Right renal cortex interstitium (tissue), 3 donors: Measurements from ENCODE around the gene CALN1. TPM values are rescaled to one million over a fixed set of nuclear protein-coding genes. Genes with fewer than 3 reads are reported as not detected.
"Not testable (repeated sequence)": the region's sequence is repeated elsewhere in the genome, so short reads cannot be mapped to it uniquely, and the experiment has no call there.

ENCODE experiments used
- DNase-seq, 3 donors: peaks; one replicate each; pipeline ENCODE4 v3.0.0-alpha.2; 2013; ENCODE audit warnings: low read depth in 3 of 3, low spot score in 2 of 3
- polyA plus RNA-seq, 3 donors: library from polyadenylated mRNA; unstranded; fragments of 120-200 nt; gene quantifications; one replicate each; pipeline ENCODE4 v1.2.1, GENCODE V29; 2013; ENCODE audit not compliant: insufficient read length in 3 of 3

The CALN1 gene
- polyA plus RNA-seq, 3 donors: 0.53 to 0.83 (median 0.61) TPM

- not testable (repeated sequence) for DNase-seq
These were observed 203.1 kb downstream of the CALN1 start for GRCh38 chr7:72209006-72209405.

- no peak for DNase-seq
These were observed 216.0 kb downstream of the CALN1 start for GRCh38 chr7:72196176-72196575.

GRCh38 chr7:72190919-72191318, 221.2 kb downstream of the CALN1 start:
- DNase-seq: no peak

- no peak for DNase-seq
These were observed 222.0 kb downstream of the CALN1 start for GRCh38 chr7:72190146-72190545.

- DNase-seq: no peak
These were observed 225.0 kb downstream of the CALN1 start for GRCh38 chr7:72187179-72187578.

GRCh38 chr7:72183835-72184234, 228.3 kb downstream of the CALN1 start:
- no peak for DNase-seq

- no peak for DNase-seq
These were observed 230.1 kb downstream of the CALN1 start for GRCh38 chr7:72182036-72182435.

- no peak for DNase-seq
These were observed 235.3 kb downstream of the CALN1 start for GRCh38 chr7:72176875-72177274.

GRCh38 chr7:72170475-72170874, 241.7 kb downstream of the CALN1 start:
- no peak for DNase-seq

- no peak for DNase-seq
These were observed 248.9 kb downstream of the CALN1 start for GRCh38 chr7:72163271-72163670.

GRCh38 chr7:72161534-72161933, 250.6 kb downstream of the CALN1 start:
- DNase-seq: no peak

GRCh38 chr7:72159911-72160310, 252.2 kb downstream of the CALN1 start:
- DNase-seq: no peak

GRCh38 chr7:72156671-72157070, 255.5 kb downstream of the CALN1 start:
- DNase-seq: no peak

GRCh38 chr7:72153132-72153512, 259.0 kb downstream of the CALN1 start:
- no peak for DNase-seq

GRCh38 chr7:72152161-72153131, 259.7 kb downstream of the CALN1 start:
- no peak for DNase-seq

- DNase-seq: no peak
These were observed 271.6 kb downstream of the CALN1 start for GRCh38 chr7:72140566-72140965.

GRCh38 chr7:72127136-72127535, 285.0 kb downstream of the CALN1 start:
- DNase-seq: no peak

GRCh38 chr7:72123913-72124312, 288.2 kb downstream of the CALN1 start:
- no peak for DNase-seq

- DNase-seq: no peak
These were observed 293.8 kb downstream of the CALN1 start for GRCh38 chr7:72118366-72118765.

GRCh38 chr7:72114129-72114528, 298.0 kb downstream of the CALN1 start:
- DNase-seq: no peak

GRCh38 chr7:72112992-72113391, 299.1 kb downstream of the CALN1 start:
- DNase-seq: no peak

- DNase-seq: no peak
These were observed 299.6 kb downstream of the CALN1 start for GRCh38 chr7:72112530-72112929.
